Measurements from ENCODE around the gene P2RX4.

Gene P2RX4

DNA sequence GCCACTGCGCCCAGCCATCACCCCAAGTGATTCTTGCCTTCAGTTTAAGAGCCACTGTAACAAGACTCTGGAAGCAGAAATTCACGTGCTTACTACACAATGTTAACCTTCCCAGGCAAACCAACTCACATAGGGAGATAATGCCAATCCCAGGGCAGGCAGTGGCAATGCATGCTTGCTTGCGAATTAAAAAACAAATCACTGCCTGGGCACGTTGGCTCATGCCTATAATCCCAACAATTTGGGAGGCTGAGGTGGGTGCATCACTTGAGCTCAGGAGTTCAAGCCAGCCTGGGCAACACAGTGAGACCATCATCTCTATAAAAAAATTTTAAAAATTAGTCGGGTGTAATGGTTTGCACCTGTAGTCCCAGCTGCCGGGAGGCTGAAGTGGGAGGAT, 37.8 kb upstream of the P2RX4 start:
- no peaks in the 10 kb centered on the region for H4K20me1 ChIP-seq (ENCODE audit: control insufficient read depth, insufficient read depth, low read depth, low read length)
- no peak overlapping the region for H3K4me2 ChIP-seq (ENCODE audit: low read length)
- H3F3A ChIP-seq (ENCODE audit: control insufficient read depth, insufficient read depth), result no peaks in the 10 kb centered on the region
- no peaks in the 10 kb centered on the region for H3K9me3 ChIP-seq (ENCODE audit: control insufficient read depth, insufficient read depth, low read length)
- no peaks in the 10 kb centered on the region for H3K27me3 ChIP-seq (ENCODE audit: control insufficient read depth, low read length)
- H3K79me2 ChIP-seq (ENCODE audit: control insufficient read depth, low read length), result no peaks in the 10 kb centered on the region
- H3K4me1 ChIP-seq (ENCODE audit: control insufficient read depth, low read length), result peaks cover 29% of the 10 kb centered on the region
- no peak overlapping the region for H3K4me3 ChIP-seq (ENCODE audit: low read length)
- no peaks in the 10 kb centered on the region for H3K36me3 ChIP-seq (ENCODE audit: control insufficient read depth, low read length)
- no peaks in the 10 kb centered on the region for H3K9me2 ChIP-seq (replicated peaks; ENCODE audit: control insufficient read depth, low read length)
- H3K27ac ChIP-seq (ENCODE audit: low read depth, low read length), result no peak overlapping the region
- no peak for TF ChIP-seq EZH2phosphoT487 (IDR thresholded peaks at IDR 0.05; ENCODE audit: borderline replicate concordance, low read length)
- TF ChIP-seq, protein P1, sequence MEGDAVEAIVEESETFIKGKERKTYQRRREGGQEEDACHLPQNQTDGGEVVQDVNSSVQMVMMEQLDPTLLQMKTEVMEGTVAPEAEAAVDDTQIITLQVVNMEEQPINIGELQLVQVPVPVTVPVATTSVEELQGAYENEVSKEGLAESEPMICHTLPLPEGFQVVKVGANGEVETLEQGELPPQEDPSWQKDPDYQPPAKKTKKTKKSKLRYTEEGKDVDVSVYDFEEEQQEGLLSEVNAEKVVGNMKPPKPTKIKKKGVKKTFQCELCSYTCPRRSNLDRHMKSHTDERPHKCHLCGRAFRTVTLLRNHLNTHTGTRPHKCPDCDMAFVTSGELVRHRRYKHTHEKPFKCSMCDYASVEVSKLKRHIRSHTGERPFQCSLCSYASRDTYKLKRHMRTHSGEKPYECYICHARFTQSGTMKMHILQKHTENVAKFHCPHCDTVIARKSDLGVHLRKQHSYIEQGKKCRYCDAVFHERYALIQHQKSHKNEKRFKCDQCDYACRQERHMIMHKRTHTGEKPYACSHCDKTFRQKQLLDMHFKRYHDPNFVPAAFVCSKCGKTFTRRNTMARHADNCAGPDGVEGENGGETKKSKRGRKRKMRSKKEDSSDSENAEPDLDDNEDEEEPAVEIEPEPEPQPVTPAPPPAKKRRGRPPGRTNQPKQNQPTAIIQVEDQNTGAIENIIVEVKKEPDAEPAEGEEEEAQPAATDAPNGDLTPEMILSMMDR (IDR thresholded peaks at IDR 0.05; ENCODE audit: low read depth, low read length, poor library complexity, severe bottlenecking), result no peak

DNA sequence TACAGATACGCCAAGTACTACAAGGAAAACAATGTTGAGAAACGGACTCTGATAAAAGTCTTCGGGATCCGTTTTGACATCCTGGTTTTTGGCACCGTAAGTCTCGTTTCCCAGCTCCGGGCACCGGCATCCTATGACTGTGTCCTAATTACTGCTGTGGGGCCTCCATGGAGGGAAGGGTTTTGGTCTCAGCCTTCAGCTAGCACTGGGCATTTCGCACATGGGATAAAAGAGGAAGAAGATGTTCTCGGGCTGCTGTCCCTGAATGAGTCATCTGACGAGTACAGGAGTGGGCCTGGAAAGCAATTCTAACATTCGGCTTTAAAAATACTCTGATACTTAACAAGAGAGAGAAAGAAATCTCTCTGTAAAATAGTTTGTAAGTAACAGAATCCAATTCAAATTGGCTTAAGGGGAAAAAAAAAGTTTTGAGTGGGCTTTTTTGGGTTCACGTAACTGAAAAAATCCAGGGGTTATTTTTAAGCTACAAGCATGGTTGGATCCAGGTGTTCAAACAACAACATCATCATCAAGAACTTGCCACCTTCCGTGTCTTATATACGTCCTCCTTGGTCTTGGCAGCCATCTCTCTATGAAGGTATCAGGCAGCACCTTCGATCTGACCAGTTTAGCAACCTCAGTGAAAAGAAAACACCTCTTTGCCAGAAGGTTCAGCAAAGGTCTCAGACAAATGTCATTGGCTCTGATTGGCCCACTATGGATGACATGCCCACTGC, 34.4 kb upstream of the P2RX4 start:
- no peaks in the 10 kb centered on the region for H3K9me3 ChIP-seq (ENCODE audit: control insufficient read depth, insufficient read depth, low read length)
- H4K20me1 ChIP-seq (ENCODE audit: control insufficient read depth, insufficient read depth, low read depth, low read length), result no peaks in the 10 kb centered on the region
- H3K9me2 ChIP-seq (replicated peaks; ENCODE audit: control insufficient read depth, low read length), result no peaks in the 10 kb centered on the region
- H3K79me2 ChIP-seq (ENCODE audit: control insufficient read depth, low read length), result no peaks in the 10 kb centered on the region
- peak overlapping the region; percentile 44 for H3K4me3 ChIP-seq (ENCODE audit: low read length)
- H3K4me2 ChIP-seq (ENCODE audit: low read length), result peak overlapping the region; percentile 65
- peaks cover 29% of the 10 kb centered on the region for H3K4me1 ChIP-seq (ENCODE audit: control insufficient read depth, low read length)
- H3K27me3 ChIP-seq (ENCODE audit: control insufficient read depth, low read length), result no peaks in the 10 kb centered on the region
- H3F3A ChIP-seq (ENCODE audit: control insufficient read depth, insufficient read depth), result no peaks in the 10 kb centered on the region
- H3K36me3 ChIP-seq (ENCODE audit: control insufficient read depth, low read length), result no peaks in the 10 kb centered on the region
- peak overlapping the region; percentile 44 for H3K27ac ChIP-seq (ENCODE audit: low read depth, low read length)
- TF ChIP-seq, protein P1 (IDR thresholded peaks at IDR 0.05; ENCODE audit: low read depth, low read length, poor library complexity, severe bottlenecking), result no peak
- TF ChIP-seq EZH2phosphoT487 (IDR thresholded peaks at IDR 0.05; ENCODE audit: borderline replicate concordance, low read length), result no peak

DNA sequence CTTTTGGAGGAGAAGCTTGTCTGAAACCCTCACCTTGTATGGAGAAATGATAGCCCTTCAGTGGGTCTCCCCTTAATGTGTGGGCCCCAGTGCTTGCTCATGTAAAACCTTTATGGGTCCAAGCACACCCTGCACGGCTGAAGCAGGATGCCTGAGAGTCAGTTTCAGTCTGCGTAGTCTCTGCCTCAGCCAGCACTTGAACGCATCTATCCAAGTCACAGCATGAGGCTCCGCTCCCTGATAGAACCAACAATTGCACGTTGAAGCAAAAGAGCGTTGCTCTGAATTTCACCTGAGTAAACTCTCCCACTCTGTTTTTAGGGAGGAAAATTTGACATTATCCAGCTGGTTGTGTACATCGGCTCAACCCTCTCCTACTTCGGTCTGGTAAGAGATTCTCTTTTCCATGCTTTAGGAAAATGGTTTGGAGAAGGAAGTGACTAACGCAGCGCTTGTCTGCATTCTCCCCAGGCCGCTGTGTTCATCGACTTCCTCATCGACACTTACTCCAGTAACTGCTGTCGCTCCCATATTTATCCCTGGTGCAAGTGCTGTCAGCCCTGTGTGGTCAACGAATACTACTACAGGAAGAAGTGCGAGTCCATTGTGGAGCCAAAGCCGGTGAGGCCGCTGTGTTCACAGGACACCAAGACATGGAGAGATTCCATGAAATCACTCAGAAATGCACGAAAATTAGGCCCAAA, 33.0 kb upstream of the P2RX4 start:
- Histone ChIP-seq H3K4me1 (ENCODE audit: control insufficient read depth, low read length) (peaks cover 32% of the 10 kb centered on the region), H3K4me2 (ENCODE audit: low read length) (no peak overlapping the region), H3F3A (ENCODE audit: control insufficient read depth, insufficient read depth) (no peaks in the 10 kb centered on the region), H3K27ac (ENCODE audit: low read depth, low read length) (no peak overlapping the region), H3K27me3 (ENCODE audit: control insufficient read depth, low read length) (no peaks in the 10 kb centered on the region), H3K79me2 (ENCODE audit: control insufficient read depth, low read length) (no peaks in the 10 kb centered on the region), H3K9me2 (replicated peaks; ENCODE audit: control insufficient read depth, low read length) (no peaks in the 10 kb centered on the region), H3K36me3 (ENCODE audit: control insufficient read depth, low read length) (no peaks in the 10 kb centered on the region), H3K4me3 (ENCODE audit: low read length) (no peak overlapping the region), H3K9me3 (ENCODE audit: control insufficient read depth, insufficient read depth, low read length) (no peaks in the 10 kb centered on the region), H4K20me1 (ENCODE audit: control insufficient read depth, insufficient read depth, low read depth, low read length) (no peaks in the 10 kb centered on the region)
- TF ChIP-seq, protein P1 (IDR thresholded peaks at IDR 0.05; ENCODE audit: low read depth, low read length, poor library complexity, severe bottlenecking), result no peak
- TF ChIP-seq EZH2phosphoT487 (IDR thresholded peaks at IDR 0.05; ENCODE audit: borderline replicate concordance, low read length), result no peak
